NCI-H146 treated with DMSO at 0.1 percent for 48 hours (cell line): ENCODE data around the gene ITSN2.

ENCODE experiments used
- DNase-seq: peaks from one replicate; lab custom pipeline; 2025; ENCODE audit not compliant: unreplicated experiment; lab: John Stamatoyannopoulos, UW

The ITSN2 gene

DNA sequence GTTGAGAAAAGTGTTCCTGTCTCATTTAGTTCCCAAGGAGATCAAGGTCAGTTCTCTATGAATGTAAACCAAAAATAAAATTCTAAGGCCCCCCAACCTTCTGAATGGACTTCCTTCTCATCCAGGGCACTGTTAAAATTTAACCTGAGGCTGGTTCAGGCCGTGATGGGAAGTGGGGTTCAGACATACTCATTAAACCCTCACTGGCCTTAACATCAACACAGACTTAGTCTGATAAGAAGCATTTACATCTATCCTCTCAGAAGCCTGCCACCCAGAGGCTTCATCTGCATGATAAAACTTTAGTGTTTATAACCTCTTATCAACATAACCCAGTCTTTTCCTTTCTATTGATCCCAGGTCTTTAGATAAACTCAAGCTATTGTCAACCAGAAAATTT lies 22.4 kb downstream of the ITSN2 start:
- no peak for DNase-seq

- DNase-seq = no peak
Measured at GRCh38 chr2:24336811-24337210, 23.5 kb downstream of the ITSN2 start.

DNA sequence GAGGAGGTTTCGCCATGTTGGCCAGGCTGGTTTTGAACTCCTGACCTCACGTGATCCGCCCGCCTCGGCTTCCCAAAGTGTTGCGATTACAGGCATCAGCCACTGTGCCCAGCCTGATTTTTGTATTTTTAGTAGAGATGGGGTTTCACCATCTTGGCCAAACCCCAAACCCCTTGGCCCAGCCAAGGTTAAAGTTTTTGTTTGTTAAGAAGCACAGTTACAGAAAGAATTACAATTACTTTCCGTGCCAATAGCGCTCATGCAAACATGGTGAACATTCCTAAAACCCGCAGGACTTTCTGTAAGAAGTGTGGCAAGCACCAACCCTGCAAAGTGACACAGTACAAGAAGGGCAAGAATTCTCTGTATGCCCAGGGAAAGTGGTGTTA lies 26.1 kb downstream of the ITSN2 start:
- no peak for DNase-seq

GRCh38 chr2:24332791-24333540 lies 27.4 kb downstream of the ITSN2 start:
- no peak for DNase-seq

GRCh38 chr2:24330161-24330560 lies 30.2 kb downstream of the ITSN2 start:
- no peak for DNase-seq

- DNase-seq = no peak
Measured at GRCh38 chr2:24329700-24330099, 30.6 kb downstream of the ITSN2 start.

GRCh38 chr2:24328010-24328409 lies 32.3 kb downstream of the ITSN2 start:
- no peak for DNase-seq

GRCh38 chr2:24317491-24317920 lies 42.8 kb downstream of the ITSN2 start:
- peak; percentile 16 for DNase-seq

DNA sequence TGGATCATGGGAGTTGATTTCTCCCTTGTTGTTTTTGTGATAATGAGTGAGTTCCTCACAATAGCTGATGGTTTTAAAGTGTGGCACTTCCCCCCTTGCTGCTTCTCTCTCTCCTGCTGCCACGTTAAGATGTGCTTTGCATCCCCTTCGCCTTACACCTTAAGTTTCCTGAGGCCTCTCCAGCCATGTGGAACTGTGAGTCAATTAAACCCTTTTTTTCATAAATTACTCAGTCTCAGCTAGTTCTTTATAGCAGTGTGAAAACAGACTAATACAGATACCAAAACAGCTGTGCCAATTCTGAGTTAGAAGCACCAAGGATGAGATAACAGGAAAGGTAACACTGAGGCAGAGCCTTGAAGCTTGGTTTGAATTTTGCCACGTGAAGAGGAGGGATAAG lies 44.7 kb downstream of the ITSN2 start:
- DNase-seq = no peak

- DNase-seq = no peak
Measured at GRCh38 chr2:24313744-24314632, 46.3 kb downstream of the ITSN2 start.

GRCh38 chr2:24307961-24308360 lies 52.4 kb downstream of the ITSN2 start:
- no peak for DNase-seq

DNA sequence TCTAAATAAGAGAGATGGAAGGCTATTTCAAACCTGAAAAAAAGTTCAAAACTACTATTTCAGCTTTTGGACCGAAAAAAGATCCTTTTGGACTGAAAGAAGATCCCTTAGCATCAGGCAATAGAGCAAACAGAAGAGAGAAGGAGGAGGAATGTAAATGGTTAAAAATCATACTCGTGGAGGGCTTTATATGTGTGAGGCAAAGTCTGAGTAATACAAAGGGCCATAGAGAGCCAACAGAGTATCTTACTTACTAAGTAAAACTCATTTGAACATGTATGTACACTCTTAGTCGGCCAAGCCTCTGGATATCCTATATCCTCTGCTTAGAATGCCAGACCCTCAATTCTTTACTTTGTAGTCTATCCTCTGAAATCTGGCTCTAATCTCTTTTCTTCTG lies 55.7 kb downstream of the ITSN2 start:
- DNase-seq = no peak

DNA sequence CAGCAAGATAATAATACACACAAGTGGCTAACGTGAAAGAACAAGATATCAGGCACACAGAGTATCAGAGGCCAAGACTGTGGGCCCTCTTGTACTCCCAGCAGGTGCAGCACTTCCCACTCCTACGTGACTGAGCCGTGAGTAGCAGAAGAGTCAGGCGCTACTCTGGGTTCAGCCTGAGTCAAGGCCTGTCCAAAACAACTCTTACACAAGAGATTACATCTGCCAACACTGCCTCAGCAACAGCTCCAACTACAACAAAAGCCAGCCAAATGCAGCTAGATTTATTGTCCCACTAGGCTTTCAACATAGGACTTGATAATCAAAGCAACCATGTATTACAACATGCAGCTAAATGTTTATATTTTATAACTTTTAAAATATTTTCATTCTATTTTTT lies 56.2 kb downstream of the ITSN2 start:
- DNase-seq = no peak

DNA sequence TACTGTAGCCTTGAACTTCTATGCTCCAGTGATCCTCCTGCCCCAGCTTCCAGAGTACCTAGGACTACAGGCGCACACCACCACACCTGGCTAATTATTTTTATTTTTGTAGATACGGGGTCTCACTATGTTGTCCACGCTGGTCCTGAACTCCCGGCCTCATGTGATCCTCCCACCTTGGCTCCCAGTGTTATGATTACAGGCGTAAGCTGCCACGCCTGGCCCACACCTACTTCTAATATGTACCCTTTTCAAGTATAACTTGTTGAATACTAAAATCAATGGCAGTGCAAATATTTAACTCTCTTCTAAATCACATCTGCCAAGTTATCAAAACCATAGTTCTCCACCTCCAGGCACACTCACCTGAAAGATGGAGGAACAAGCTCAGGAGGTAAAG lies 58.7 kb downstream of the ITSN2 start:
- DNase-seq = no peak

DNA sequence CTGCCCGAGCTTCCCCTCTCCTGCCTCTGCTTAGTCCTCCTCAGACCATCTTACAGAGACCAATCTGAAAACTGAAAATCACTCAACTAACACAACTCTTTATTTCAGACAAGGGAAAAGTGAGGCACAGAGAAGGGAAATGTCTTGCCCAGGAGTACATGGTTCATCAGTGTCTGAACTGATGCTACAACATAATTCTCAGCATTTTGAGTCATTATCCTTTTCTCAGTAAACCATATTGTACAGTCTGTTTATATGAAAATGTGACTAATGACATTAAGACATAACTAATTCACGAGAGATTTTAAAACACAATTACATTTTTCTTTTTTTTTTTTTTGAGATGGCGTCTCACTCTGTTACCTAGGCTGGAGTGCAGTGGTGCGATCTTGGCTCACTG lies 62.7 kb downstream of the ITSN2 start:
- no peak for DNase-seq

DNA sequence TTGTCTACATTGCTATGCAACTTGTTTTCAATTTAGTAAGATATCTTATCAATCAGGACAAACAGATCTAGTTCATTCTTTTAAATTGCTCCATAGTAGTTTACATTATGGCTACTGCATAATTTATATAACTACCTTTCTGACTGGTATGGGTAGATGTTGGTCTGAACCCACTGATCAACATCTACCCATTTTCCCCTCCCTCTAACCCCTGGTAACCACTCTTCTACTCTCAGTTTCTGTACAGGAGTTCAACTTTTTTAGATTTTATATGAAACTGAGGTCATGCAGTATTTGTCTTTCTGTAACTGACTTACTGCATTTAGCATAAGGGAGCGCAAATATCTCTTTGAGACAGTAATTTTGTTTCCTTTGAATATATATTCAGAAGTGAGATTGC lies 73.2 kb downstream of the ITSN2 start:
- no peak for DNase-seq

- no peak for DNase-seq
Measured at GRCh38 chr2:24285484-24286152, 74.7 kb downstream of the ITSN2 start.

DNA sequence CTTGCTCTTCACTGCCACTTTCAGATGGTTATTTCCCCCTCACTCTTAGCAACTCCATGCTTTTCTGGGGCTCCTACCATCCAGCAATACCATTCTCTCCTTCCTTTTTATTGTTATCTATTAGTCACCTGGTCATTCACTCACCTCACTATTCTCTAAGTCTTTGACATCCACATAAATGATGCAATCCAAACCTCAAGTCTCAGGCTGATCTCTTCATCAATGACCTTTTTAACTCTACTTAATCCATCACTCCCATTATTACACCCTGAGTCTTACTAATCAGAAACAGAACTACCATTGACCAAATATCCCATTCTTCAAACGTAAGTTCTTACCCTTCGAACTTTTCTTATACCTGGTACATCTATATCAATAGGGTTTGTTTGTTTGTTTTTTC lies 79.7 kb downstream of the ITSN2 start:
- no peak for DNase-seq

DNA sequence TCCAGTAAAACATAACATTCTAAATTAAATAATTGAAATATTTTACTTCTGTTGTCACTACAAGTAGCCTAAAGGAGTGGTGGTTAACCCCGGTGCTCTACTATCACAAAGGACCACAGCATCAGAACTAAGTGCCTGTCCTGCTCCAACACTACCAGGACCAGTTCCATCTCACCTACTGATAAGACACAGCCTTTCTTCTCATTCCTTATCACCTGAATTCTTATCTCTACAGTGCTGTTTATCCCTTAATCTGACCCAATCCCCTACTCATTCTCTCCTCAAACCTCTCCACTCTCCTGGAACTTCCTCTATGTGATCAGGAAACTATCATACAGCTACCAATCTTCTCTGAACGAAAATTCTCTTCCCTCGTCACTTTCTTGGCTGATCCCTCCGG lies 80.2 kb downstream of the ITSN2 start:
- no peak for DNase-seq

DNA sequence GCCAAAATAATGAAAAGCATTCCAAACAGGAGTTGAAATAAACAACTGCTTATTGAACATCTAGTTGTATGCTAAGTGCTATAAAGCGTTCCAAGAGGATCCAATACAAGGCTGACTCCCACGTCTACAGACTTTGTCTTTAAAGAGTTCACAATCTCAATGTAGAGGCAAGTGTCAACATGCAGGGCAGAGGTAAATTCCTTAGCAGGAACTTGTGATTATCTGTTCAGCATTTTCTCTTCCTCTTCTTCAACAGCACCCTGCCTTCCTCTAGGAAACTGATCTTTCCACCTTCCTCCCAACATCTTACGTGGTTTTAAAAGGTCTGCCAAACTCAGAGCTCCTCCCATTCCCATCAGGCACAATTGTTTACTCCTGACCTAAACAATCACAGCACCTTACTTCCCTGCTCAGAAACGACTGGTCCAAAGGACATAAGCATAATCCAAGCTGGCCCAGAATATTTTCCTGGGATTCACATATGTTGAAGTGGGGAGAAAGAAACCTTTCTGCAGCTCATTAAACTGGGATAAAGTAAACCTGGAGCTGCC lies 83.9 kb downstream of the ITSN2 start:
- DNase-seq = no peak

- no peak for DNase-seq
Measured at GRCh38 chr2:24274809-24275208, 85.5 kb downstream of the ITSN2 start.

- DNase-seq = no peak
Measured at GRCh38 chr2:24273598-24273997, 86.7 kb downstream of the ITSN2 start.
